GM23338 (cell line): ENCODE results near the gene NTF3.

Experiments
- CREB1 ChIP-seq: fragments of 250-450 bp; sonication (Bioruptor Pico); IDR thresholded peaks from 2 replicates; pipeline ENCODE4 v1.5.0; 2020; ENCODE audit warnings: low read depth, mild to moderate bottlenecking, moderate library complexity
- CTCF ChIP-seq, 2 experiments: fragments of 200-600 bp in 1 of 2; sonication (generic) in 1 of 2; conservative IDR thresholded peaks; 2 replicates each; pipeline versions ENCODE4 v1.5.1 to v1.6.1; 2016 to 2017; ENCODE audit warnings: antibody characterized with exemption in 2 of 2, low read depth in 2 of 2, mild to moderate bottlenecking in 2 of 2, moderate library complexity in 1 of 2
- EZH2phosphoT487 ChIP-seq: fragments of 200-600 bp; sonication (generic); IDR thresholded peaks from one replicate; pipeline ENCODE4 v1.8.1; 2018; ENCODE audit warnings: antibody characterized with exemption; ENCODE audit not compliant: unreplicated experiment
- NANOG ChIP-seq: IDR thresholded peaks from 2 replicates; pipeline ENCODE4 v1.6.1; 2016; ENCODE audit warnings: antibody characterized with exemption, borderline replicate concordance
- POLR2AphosphoS5 ChIP-seq: IDR thresholded peaks from 2 replicates; pipeline ENCODE4 v1.6.1; 2016; ENCODE audit warnings: antibody characterized with exemption, low read depth
- ZNF462 ChIP-seq: fragments of 250-450 bp; sonication (Bioruptor Pico); IDR thresholded peaks from 2 replicates; pipeline ENCODE4 v1.5.0; 2020; ENCODE audit warnings: mild to moderate bottlenecking, moderate library complexity
- TF ChIP-seq, protein P1 (sequence below): IDR thresholded peaks from 2 replicates; pipeline ENCODE4 v1.6.1; 2016; ENCODE audit warnings: antibody characterized with exemption

DNA sequence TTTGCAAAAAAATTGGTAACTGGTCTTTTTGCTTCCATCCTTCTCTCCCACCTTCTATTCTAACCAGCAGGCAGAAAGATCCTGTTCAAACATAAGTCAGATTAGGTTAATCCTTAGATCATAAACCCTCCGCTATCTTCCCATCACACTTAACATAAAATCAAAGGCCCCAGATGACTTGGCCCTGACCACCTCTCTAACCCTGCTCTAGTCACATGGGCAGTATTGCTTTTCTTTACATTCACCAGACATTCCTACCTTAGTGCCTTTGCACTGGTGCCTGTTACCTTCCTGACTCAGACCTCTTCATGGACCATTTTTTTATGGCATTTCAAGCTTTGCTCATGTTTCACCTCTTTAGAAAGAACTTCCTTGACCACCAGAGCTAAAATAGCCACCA lies 83.5 kb downstream of the NTF3 start:
- TF ChIP-seq NANOG (no peak), CTCF (conservative IDR thresholded peaks at IDR 0.05; ENCODE audit: low read depth in 2 of 2) (no peak), POLR2AphosphoS5 (no peak), CREB1 (CRISPR knock-in tag) (no peak), EZH2phosphoT487 (no peak), ZNF462 (CRISPR knock-in tag) (no peak)
- TF ChIP-seq, protein P1, sequence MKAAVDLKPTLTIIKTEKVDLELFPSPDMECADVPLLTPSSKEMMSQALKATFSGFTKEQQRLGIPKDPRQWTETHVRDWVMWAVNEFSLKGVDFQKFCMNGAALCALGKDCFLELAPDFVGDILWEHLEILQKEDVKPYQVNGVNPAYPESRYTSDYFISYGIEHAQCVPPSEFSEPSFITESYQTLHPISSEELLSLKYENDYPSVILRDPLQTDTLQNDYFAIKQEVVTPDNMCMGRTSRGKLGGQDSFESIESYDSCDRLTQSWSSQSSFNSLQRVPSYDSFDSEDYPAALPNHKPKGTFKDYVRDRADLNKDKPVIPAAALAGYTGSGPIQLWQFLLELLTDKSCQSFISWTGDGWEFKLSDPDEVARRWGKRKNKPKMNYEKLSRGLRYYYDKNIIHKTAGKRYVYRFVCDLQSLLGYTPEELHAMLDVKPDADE = no peak
